ENCODE measurements around the gene TMEM225.
"Not testable (repeated sequence)": the region's sequence is repeated elsewhere in the genome, so short reads cannot be mapped to it uniquely, and the experiment has no call there.

The TMEM225 gene, protein sequence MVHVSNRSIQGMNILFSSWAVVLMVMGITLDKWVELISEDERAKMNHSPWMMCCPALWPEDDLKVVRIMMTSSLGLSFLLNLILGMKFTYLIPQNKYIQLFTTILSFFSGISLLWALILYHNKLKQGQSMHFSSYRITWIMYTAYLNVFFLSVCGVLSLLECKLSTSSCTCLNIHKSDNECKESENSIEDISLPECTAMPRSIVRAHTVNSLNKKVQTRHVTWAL

DNA sequence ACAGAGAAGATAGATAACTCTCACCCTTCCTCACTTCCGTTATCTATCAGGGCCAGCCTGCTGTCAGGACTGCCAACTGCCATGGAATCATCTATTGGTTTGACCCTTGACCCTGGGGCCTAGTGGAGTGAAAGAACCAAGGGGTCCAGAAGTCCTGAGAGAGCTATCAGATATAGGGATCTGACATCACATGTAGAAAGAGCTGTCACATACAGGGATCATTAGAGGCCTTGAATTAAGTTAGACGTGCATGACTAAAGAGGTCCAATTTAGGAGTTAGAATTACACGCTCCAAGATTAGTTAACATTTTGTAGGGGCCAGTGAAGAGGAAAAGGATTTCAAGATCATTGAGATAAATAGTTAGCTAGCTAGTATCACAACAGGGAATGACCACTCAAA is at the start of gene TMEM225:
TMEM225 (minus strand) TSS at position 101 of the 400 bp plus-strand sequence. CDS start 245 bp downstream, outside the sequence.
- DNase-seq (ENCODE audit: low spot score) = no peak

DNA sequence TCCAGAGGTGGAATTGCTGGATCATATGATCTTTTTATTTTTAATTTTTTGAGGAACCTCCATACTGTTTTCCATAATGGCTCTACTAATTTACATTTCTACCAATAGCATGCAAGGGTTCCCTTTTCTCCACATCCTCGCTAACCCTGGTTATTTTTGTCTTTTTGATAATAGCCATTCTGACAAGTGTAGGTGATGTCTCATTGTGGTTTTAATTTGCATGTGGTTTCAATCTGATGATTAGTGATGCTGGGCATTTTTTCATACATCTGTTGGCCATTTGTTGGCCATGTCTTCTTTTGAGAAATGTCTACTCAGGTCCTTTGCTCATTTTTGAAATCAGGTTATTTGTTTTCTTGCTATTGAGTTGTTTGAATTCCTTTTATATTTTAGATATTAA is 38.6 kb upstream of the TMEM225 start:
- no peak for DNase-seq (ENCODE audit: low spot score)

DNA sequence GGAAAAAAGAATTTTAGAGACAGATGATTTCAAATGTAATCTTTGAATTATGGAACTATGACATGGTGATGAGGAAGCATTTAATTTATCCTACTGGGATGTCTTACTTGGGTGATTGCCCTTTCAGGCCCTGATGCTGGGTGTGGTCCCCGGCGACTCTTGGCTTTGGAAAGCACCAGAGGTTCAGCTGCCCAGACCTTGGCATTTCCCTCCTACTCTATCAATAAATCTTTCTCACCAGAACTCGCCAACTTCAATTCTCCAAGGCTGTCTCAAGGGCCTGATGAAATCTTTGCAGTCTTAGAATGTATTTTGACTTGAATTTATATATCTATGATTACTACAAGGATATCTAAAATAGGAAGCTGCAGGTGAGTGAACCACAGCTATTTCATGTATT is 35.5 kb upstream of the TMEM225 start:
- DNase-seq (ENCODE audit: low spot score) = no peak

DNA sequence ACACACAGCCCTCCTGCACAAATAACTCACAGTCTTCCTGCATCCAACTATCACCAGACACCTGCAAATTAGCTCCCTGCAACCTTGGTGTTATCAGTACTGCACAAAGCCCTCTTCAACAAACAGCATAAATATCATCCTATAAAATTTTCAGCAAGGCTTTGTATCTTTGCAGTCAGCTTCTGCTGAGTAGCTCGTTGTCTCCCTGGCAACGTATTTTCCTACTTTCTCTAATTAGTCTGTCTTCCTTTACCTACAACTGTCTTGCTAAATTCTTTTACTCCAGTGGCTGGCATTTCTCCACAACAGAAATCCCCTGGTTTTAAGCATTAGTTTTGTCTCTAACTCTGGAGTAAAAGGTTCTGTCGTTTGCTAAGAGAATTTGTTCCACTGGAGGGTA is 20.4 kb upstream of the TMEM225 start:
- no peak for DNase-seq (ENCODE audit: low spot score)

DNA sequence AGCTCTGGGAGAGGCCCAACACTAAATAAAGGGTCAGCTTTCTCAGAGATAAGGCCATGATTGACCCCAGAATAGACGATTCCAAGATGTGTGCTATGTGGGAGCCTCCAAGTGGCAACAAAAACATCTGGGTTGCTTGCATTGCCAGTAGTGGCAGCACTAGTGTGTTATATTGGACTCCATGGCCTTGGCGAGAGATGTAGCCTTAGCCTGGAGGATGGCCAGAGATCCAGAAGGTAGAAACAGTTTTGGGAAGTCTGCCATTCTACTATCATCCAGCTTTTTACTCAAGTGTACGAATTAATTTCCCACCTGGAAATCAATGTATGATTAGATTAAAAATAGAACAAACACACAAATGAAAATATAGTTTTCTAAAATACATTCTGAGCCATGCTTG is 19.5 kb upstream of the TMEM225 start:
- DNase-seq (ENCODE audit: low spot score) = no peak

DNA sequence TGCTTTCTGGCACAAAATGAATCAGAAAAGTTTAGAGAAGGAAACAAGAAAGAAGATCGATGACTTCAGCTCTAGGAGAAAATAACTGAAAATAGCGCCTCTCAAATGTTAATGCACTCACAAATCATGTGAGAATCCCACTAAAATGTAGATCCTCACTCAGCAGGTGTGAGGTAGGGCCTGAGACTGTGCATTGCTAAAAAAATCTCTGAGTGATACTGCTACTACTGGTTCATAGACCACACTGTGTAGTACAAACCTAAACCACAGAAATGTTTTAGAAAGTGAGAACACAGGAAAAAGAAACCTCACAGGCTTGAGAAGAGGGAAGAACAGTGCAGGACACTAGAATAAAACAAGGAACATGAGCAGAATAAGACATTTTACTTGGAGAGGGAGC is 18.5 kb upstream of the TMEM225 start:
- DNase-seq (ENCODE audit: low spot score) = peak; percentile 11

DNA sequence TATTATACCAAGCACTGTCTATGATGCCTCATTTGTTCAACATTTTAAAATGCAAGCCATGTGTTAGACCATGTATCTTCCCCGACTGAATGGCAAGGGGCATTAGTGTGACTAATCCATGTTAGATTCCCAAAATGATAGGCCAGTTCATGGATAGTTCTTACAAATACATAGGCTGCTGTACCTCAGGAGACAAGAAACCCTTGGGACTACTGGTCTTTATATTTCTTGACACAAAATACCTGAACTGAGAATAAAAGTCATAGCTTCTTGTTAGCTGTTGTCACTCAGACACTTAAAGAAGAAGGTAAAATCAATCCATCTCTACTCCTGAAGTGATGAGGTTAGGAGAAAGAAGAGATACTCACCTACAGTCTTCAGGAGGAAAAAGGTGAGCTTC is 16.4 kb upstream of the TMEM225 start, which contains the start of gene OR8D4:
OR8D4 (plus strand) TSS at position 301 of the 400 bp plus-strand sequence. CDS start 4,265 bp downstream, outside the sequence.
- DNase-seq (ENCODE audit: low spot score) = no peak

DNA sequence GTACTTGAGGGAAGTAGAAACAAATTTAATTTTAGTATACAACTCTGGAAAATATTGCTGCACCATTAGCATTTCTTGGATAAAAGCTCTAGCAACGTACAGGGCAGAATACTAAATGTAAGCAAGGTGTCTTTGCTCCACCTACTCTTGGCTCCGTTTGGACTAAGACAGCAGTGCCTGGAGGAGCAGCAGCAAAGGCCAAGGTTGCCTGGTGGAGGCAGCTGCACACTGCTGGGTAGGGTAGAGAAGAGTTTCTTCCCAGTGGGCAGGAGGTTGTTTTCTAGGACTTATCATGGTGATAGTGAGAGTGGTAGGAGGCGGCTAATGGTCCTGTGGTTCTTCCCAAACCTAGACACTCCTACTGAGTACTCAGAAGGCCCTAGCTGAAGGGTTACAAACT is 14.3 kb upstream of the TMEM225 start:
- DNase-seq (ENCODE audit: low spot score) = no peak

DNA sequence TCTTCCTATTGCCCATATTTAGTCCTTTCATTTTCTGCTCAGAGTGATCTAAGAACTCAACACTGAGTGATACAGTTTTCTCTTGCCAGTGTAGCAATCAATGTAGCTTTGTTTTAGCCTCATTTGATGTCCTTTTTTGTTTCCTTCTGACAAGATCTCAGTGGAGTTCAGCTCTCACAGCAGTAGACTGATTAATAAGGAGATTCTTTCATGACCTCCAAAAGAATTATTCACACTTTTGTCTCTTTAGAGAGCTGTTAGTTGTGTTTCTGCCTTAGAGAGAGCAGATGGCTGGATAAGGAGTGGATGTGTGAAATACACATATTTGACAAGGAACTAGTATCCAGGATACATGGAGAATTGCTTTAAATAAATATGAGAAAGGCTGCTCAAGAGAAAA is 6.6 kb upstream of the TMEM225 start:
- no peak for DNase-seq (ENCODE audit: low spot score)

DNA sequence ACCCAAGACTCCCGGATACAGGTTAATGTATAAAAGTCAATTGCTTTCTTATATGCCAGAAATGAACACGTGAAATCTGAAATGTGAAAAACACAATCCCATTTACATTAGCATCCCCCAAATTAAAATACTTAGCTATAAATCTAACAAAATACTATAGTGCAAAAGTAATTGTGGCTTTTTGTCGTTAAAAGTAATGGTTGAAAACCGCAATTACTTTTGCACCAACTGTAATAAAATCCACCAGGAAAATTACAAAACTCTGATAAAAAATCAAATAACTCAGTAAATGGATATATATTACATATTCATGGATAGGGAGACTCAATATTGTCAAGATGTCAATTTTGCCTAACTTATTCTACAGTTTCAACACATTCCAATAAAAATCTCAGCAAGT is 4.6 kb downstream of the TMEM225 start:
- no peak for DNase-seq (ENCODE audit: low spot score)

DNA sequence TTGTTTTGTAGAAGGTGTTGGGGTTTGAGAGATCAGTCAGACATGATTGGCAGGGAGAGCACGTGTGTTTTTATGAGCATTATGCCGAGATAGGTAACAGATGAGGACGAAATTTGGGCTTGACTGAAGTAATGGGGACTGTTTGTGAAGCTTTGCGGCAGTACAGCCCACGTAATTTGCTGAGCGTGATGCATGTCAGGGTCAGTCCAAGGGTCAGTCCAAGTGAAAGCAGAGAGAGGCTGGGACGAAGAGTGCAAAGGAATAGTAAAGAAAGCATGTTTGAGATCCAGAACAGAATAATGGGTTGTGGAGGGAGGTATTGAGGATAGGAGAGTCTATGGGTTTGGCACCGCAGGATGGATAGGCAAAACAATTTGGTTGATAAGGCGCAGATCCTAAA is 17.7 kb downstream of the TMEM225 start:
- DNase-seq (ENCODE audit: low spot score) = not testable (repeated sequence)

DNA sequence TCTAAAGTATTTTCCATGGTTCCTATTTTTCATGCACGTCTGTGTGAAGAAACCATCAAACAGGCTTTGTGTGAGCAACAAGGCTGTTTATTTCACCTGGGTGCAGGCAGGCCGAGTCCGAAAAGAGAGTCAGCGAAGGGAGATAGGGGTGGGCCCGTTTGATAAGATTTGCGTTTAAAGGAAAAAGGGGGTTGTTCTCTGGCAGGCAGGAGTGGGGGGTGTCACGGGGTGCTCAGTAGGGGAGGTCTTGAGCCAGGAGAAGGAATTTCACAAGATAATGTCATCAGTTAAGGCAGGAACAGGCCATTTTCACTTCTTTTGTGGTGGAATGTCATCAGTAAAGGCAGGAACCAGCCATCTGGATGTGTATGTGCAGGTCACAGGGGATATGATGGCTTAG is 20.2 kb downstream of the TMEM225 start:
- DNase-seq (ENCODE audit: low spot score) = not testable (repeated sequence)

DNA sequence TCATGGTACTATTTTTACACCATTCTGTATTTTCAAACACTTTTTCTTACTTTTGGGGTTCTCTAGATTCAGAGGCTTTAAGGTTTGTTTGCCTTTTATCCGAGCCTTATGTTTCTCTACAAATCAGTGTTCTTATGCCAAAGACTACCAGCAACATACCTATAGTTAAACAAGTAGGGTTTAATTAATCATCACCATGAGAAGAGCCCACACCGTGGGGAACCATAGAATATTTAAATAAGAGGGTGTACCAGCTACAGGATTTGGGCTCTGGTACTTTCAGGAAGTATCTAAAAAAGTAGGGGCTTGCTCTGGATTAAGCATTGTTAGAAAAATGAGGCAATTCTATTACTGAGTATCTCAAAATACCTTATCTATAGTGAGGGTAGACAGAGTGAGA is 25.7 kb downstream of the TMEM225 start:
- DNase-seq (ENCODE audit: low spot score) = no peak

DNA sequence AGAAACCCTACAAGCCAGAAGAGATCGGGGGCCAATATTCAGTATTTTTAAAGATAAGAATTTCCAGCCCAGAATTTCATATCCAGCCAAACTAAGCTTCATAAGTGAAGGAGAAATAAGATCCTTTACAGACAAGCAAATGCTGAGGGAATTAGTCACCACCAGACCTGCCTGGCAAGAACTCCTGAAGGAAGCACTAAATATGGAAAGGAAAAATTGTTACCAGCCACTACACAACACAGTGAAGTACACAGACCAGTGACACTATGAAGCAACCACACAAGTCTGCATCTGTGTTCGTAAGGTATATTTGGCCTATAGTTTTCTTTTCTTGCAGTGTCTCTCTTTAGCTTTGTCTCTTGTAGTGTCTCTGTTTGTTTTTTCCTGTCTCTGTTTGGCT is 29.0 kb downstream of the TMEM225 start:
- DNase-seq (ENCODE audit: low spot score) = no peak

DNA sequence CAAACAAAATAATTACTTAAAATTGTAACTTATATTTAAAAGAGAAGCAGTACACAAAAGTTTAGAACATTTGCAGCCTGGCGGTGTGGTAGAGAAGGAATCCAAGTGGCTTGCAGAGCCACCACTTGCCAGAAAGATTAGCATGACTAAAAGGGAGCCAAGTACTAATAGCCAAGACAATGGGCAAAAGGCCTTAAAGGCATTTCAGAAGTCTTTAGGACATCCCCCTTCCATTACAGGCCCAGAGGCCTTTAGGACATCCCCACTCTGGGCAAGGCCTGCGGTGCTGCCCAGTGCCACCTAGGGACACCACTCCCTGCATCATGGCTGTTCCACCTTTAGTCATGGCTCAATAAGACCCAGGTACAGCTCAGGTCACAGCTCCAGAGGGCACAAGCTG is 32.4 kb downstream of the TMEM225 start:
- DNase-seq (ENCODE audit: low spot score) = no peak

DNA sequence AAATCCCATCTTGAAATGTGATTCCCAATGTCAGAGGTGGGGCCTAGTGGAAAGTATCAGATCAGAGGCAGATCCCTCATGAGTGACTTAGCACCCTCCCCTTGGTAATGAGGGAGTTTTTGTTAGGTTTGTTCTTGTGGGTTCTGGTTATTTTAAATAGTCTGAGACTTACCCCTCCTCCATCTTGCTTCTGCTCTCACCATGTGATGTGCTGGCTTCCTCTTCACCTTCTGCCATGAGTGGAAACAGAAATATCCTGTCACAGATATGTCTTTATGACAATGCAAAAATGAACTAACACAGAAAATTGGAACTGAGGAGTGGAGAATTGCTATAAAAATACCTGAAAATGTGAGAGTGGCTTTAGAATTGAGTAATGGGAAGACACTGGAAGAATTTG is 33.1 kb downstream of the TMEM225 start:
- DNase-seq (ENCODE audit: low spot score) = no peak

DNA sequence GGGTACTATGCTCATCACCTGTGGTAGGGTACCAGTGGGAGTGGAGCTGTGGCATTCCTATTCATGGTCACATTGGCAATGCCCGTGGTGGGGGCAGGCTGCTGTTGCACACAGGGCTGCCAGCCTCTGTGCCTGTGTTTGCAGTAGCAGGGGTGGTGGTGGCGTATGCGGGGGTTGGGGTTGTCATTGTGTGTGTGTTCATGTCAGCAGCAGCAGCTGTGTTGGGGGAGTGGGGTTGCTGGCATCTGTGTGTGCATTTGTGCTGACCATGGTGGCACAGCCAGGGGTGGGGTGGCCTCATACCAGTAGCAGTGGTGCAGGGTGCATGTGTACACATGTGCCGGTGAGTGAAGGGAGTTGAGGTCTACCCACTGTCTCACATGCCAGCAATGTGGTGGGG is 34.4 kb downstream of the TMEM225 start:
- no peak for DNase-seq (ENCODE audit: low spot score)

DNA sequence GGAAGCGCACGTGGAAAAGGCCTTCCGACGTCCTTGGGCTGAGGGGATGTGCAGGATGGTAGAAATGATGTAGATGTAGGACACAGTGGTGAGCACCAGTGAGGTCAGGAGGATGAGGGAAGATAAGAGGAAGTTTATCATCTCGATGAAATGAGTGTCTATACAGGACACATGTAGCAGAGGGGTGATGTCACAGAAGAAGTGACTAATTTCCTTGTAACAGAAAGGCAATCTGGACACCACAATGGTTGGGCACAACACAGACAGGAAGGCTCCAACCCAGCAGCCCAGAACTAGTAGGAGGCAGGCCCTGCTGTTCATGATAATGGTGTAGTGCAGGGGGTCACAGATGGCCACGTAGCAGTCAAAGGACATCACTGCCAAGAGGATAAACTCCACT is 44.3 kb downstream of the TMEM225 start:
- peak; percentile 12 for DNase-seq (ENCODE audit: low spot score)

DNA sequence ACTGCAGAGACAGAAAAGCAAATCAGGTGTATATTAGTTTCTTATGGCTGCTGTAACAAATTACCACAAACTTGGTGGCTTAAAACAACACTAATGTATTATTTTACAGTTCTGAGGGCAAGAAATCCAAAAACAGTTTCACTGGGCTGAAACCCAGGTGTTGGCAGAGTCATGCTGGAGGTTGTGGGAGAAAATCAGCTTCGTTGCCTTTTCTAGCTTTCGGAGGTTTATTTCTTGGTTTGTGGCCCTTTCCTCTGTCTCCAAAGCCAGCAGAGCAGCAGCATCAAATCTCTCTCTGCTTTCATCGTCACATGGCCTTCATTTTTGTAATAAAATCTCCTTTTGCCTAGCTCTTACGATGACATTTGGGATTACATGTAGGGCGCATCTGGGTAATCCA is 46.3 kb downstream of the TMEM225 start:
- no peak for DNase-seq (ENCODE audit: low spot score)

DNA sequence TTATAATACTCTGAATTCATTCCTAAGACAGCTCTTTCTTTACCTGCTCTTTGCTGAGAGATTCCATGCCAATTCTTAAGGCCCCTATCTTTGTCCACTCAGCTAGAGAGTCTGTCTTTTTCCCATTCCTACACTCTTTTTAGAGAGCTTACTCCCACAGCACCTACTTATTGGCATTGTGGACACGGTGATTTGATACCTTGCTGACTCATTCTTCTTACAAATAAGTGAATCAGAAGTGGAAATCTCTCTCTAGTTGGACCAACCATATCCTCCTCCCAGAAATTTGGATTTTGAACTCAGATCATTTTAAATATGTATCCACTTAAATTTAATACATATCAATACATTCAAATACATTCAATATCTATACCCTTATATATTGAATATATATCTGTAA is 46.8 kb downstream of the TMEM225 start:
- no peak for DNase-seq (ENCODE audit: low spot score)

DNA sequence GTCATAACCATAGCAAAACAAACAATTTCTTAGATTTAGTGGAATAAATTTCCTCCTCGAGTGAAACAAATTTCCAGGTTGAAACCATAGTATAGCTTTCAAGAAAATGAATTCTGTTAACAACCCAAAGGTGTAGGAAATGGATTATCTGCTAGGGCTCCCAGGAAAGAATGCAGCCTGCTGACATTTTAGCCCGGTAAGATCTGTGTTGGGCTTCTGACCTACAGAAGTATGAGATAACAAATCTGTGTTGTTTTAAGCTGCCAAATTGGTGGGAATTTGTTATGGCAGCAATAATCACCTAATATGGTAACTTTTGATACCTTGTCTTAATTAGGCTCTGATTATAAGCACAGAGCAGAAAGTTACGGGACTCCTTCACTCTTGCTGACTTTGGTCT is 47.3 kb downstream of the TMEM225 start:
- no peak for DNase-seq (ENCODE audit: low spot score)

DNA sequence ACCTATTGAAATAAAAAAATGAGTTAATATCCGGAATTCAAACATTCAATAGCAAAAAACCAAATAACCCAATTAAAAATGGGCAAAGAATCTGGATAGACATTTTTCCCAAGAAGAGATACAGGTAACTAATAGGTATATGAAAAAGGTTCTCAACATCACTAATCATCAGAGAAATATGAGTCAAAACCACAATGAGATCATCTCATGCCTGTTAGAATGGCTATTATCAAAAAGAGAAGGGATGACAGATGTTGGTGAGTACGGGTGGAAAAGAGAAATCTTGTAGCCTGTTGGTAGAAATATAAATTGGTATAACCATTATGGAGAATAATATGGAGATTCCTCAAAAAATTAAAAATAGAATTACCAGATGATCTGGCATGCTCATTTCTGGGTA is 52.4 kb downstream of the TMEM225 start:
- no peak for DNase-seq (ENCODE audit: low spot score)

All from activated CD4-positive, alpha-beta T cell treated with anti-CD3 and anti-CD28 coated beads, Interleukin-2, Interleukin-4, amounts not matched to agents 100 ng/mL and 50 ng/mL, durations not matched to agents 16 hours and 8 hours (primary cell).